Stimulated activated CD4-positive, alpha-beta T cell treated with anti-CD3 and anti-CD28 coated beads, Interleukin-2, amount 100 ng/mL, for 48 hours (primary cell): ENCODE measurements around the gene LPCAT4.
"Not testable (repeated sequence)": the region's sequence is repeated elsewhere in the genome, so short reads cannot be mapped to it uniquely, and the experiment has no call there.

Source experiments
- DNase-seq, 2 donors: peaks; one replicate each; pipeline ENCODE4 v3.0.0-alpha.2; 2020

Gene LPCAT4

DNA sequence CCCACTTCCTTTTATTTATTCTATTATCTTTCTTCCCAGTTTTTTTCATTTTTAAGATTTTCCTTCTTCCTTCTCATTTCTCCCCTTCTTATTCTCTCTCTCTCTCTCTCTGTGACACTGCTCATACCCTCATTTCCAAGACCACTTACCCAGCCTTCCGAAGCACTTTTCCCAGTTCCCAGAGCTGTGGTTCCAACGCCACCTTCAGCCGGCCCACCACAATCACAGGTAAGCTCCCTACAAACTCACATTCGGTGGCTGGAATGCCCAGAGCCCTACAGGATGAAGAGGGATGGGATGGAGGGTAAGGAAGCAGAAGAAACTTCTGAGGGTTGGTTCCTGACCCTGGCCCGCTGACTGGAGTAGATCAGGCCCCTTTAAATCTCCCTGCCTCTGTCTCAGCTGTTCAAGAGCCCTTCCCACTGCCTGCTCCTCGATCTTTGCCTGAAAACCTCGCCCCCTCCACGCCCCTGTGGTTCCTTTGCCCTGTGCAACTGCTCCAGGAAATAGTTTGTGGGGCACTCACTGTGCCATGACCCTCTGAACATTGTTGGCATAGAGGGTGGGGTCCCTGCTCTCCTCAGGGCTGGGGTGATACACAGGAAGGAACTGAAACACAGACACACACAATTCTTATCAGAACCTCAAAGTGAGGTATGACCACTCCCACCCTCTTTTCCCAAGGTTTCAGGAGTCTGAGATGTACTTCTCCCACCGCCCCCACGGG, 4.8 kb downstream of the LPCAT4 start:
- DNase-seq = no peak

DNA sequence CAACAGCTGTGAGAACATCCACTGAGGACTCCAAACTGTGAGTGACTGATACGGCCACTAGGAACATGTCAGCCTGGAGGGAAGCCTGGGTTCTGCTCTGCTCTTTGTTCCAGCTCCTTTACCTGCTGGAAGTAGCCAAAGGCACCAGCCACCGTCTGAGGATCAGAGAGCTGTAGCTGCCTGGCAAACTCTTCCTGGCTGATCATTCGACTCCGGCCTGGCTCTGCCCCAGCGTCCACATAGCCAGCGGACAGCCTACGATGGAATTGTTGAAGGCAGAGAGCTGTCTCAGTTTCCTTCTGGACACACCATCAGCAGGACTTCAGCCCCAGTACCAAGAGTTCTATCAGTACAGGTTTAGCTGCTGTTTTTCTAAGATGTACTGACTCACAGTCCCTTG, 5.7 kb downstream of the LPCAT4 start:
- no peak for DNase-seq

DNA sequence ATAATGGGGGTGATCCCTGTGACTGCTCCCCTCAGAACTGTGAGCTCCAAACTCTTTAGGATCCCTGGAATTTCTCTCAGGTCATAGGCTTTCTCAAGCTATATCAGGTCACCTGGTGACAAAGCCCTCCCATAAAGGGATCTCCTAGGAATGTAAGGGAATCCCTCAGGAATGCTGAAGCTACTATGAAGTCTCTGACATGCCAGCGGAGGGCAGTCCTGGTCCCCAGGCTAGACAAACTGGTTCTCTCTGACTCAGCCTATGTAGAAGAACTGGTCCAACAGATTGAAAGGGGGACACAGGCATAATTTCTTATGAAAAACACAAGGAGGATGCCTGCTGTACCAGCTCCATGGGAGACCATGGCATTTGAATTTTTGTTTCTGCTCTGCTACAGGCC, 6.7 kb downstream of the LPCAT4 start:
- no peak for DNase-seq

DNA sequence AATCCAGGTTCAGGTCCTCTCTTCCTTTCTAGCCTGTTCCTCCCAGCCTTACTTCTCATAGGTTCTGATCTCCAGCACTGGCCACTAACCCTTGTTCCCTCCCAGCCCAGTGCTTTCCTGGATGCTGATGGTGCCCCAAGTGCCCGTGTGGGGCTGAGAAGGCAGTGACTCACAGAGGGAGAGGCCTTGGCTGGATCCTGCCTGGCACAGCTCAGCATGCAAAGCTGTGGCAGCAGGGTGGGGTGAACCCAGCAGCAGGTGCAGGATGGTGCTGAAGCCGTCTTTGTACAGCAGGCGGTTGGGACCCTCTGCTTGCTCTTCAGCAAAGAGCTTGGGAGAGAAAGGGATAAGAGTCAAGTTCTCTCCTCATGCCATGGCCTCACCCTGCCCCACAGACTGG, 7.6 kb downstream of the LPCAT4 start:
- no peak for DNase-seq

DNA sequence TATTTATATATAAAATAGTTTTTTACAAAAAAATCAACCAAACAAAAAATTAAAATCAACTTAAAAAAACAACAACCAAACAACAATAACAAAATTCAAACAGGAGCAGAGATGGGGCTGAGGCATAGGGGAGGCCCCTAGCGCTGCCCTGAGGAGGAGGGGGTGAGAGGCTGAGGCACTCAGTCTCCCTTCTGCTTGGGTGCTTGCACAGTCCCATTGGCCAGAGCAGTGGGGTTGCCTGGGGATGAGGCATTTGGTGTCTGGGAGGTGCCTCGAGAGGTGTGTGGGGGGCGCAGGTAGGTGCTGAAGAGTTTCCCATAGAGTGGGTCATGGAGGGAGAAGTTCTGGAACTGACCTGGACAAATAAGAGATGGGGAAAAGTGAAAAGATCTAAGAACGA, 8.0 kb downstream of the LPCAT4 start:
- DNase-seq = no peak

DNA sequence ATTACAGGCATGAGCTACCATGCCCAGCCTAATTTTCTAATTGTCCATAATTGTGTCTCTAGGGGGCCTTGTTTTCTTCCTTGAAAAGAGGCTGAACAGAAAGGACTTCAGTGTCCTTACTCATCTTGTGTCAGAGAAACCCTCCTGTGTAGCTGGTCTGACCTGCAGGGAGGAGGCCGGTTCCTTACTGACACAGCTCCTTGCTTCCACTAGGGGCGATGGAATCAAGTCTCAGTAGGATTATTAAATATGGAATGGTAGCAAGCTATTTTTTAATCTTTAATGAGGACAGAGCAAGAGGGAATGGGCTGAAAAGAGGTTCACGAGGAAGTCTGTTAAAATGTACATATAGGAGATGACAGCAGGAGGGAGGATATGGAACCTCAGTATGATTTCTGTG, 8.6 kb downstream of the LPCAT4 start:
- DNase-seq = no peak

DNA sequence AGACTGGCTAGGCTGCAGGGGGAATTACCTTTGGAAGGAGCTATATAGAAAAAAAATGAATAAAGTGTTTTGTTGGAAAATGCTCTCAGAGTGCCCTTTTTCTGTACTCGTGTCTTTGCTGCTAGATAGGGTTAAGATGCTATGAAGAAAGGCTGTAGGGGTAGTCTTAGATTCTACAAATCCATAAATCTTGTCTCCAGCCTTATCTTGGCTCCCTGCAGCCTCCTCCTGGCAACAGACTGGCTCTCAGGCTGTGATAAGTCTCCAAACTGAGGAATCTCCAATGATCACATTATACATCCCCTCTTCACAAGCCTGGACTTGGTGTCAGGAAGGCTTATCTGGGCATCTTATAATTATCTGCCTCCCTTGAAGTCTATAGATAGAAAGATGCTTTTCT, 9.3 kb downstream of the LPCAT4 start:
- no peak for DNase-seq

DNA sequence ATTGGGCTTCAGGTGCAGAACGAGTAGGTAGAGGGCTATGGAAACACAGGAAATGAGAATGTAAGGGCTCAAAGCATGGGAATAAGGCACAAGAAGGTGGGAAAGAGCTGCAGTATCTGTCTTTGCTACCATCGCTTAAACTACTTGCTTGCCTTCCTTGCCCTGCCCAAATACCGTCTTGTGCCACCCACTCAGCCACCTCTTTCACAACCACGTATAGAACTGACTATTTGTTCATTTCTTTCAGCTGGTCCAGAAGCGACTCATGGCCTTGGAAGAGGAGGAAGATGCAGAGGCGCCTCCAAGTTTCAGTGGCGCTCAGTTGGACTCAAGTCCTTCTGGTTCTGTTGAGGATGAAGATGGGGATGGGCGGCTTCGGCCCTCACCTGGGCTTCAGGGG, 11.8 kb downstream of the LPCAT4 start:
- DNase-seq = no peak

DNA sequence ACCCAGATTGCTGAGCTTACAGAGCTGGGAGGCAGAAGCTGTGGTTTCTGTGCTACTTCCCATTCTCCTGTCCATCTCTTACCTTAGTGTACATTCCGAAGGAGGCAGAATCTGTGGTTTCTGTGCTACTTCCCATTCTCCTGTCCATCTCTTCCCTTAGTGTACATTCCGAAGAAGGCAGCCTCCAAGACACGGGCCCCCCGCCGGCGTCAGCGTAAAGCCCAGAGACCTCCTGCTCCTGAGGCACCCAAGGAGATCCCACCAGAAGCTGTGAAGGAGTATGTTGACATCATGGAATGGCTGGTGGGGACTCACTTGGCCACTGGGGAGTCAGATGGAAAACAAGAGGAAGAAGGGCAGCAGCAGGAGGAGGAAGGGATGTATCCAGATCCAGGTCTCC, 12.7 kb downstream of the LPCAT4 start:
- DNase-seq = no peak

DNA sequence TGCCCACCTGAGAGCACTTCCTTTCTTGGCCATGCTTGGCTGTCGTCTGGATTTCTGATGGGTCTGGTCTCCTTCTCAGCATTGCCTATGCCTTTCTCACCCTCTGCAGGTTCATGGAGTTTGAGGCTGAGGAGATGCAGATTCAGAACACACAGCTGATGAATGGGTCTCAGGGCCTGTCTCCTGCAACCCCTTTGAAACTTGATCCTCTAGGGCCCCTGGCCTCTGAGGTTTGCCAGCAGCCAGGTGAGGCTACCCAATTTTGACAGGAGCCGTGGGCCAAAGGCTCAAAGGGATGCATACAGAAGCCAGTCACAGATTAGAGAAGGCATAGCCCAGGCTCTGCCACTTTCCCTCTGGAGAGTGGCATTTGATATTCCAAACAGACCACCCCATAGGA, 13.4 kb downstream of the LPCAT4 start:
- DNase-seq = no peak

DNA sequence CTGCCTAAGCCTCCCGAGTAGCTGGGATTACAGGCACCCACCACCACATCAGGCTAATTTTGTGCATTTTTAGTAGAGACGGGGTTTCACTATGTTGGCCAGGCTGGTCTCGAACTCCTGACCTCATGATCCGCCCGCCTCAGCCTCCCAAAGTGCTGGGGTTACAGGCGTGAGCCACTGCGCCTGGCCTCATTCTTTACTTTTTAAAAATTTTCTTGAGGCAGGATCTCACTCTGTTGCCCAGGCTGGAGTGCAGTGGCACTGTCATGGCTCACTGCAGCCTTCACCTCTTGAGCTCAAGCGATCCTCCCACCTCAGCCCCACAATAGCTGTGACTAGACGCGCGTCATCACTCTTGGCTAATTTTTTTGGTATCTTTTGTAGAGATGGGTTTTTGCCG, 14.0 kb downstream of the LPCAT4 start:
- DNase-seq = not testable (repeated sequence)

DNA sequence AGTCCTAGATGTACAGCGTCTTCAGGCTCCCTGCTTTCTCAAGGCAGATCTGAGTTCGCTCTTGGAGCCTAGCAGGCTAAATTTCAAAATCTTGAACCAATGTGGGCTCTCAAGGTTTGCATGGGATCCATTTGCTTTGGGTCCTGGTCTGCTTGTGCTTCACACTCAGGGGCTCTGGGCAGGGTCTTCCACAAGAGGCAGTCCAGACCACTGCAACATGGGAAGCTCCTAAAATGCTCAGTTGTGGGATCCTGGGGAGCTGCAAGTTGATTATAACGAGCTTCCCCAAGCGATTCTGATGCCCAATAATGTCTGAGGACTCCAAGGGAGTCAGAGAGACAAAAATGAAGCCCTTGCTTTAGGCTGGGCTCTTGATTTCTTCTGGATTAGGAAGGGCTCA, 17.2 kb downstream of the LPCAT4 start:
- no peak for DNase-seq

DNA sequence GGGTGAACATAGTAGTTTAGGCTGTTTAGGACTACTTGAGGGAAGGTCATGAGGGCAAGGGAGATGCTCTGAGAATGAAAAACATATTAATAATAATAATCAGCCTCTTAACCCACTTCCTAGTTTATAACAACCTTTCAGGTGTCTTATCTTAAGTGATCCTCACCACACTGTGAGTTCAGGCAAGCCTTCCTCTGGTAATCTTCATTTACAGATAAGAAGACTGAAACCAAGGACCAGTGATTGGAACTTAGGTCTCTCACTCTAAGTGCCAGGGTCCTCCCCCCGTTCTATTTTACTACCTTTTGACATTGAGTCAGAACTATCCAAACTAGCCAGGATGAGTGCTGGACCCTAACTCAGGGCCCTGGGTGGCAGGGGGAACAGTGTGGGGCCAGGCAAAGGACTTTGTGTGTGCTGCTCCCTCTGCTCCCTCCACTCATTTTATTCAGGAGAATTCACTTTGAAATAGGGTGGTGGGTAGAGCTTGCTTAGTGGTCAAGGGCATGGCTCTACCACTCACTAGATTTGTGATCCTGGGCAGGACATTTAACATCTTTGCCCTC, 18.2 kb downstream of the LPCAT4 start:
- DNase-seq = no peak

DNA sequence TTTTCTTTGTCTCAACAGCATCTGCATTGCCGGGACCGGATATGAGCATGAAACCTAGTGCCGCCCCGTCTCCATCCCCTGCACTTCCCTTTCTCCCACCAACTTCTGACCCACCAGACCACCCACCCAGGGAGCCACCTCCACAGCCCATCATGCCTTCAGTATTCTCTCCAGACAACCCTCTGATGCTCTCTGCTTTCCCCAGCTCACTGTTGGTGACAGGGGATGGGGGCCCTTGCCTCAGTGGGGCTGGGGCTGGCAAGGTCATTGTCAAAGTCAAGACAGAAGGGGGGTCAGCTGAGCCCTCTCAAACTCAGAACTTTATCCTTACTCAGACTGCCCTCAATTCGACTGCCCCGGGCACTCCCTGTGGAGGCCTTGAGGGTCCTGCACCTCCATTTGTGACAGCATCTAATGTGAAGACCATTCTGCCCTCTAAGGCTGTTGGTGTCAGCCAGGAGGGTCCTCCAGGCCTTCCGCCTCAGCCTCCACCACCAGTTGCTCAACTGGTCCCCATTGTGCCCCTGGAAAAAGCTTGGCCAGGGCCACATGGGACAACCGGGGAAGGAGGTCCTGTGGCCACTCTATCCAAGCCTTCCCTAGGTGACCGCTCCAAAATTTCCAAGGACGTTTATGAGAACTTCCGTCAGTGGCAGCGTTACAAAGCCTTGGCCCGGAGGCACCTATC, 18.9 kb downstream of the LPCAT4 start:
- no peak for DNase-seq

DNA sequence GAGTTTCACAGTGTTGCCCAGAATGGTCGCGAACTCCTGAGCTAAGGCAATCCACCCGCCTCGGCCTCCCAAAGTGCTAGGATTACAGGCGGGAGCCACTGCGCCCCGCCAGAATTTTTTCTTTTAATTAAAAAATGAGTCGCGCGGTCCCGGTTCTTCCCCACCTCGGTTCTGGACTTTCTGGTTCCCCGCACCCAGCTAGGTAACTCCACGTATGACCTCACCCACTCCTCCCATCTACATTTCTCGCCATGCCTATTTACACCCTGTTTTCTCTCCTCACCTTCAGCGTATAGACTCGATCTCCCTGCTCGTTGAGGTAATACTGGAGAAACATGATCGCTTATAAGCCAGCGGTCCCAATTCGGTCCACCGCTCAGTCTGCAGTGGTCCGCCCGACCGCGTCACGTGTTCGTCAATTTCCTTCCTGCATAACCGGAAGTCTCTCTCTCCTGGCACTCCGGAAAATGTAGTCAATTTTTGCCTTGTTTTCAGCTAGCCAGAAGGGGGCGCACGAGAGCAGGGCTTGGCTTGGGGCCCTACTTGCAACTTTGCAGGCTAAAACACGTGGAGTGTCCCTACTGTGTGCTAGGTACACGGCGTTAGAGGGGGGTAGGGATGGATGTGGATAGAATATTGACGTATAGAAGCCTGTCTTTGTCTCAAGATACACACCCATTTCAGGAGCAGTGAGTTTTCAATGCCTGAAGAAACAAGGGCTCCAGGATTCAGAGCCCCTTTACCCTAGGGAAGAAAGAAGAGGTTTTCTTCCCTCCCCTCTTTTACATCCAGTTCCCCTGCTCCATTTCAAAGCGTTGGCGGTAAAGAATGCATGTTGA, 24.0 kb downstream of the LPCAT4 start, which contains the start of the genes NOP10 and NUTM1:
Gene NOP10 (minus strand): TSS at position 400 of the 839 bp plus-strand sequence. CDS start 63 bp downstream, at position 337.
Gene NUTM1 (plus strand): TSS at position 579 of the 839 bp plus-strand sequence. CDS start 382 bp downstream, outside the sequence.
- DNase-seq = peak; percentile 98

DNA sequence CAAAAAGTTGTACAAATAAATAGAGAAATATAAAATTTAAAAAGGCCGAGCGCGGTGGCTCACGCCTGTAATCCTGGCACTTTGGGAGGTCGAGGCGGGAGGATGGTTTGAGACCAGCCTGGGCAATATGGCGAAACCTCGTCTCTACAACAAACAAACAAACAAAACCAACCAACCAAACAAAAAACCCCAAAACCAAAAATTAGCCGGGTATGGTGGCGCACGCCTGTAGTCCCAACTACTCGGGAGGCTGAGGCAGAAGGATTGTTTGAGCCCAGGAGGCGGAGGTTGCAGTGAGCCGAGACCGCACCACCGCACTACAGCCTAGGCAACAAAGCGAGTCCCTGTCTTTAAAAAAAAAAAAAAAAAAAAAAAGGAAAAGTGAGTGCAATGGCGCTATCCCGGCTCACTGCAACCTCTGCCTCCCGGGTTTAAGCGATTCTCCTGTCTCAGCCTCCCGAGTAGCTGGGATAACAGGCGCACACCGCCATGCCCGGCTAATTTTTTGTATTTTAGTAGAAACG, 24.7 kb downstream of the LPCAT4 start:
- DNase-seq = not testable (repeated sequence)

DNA sequence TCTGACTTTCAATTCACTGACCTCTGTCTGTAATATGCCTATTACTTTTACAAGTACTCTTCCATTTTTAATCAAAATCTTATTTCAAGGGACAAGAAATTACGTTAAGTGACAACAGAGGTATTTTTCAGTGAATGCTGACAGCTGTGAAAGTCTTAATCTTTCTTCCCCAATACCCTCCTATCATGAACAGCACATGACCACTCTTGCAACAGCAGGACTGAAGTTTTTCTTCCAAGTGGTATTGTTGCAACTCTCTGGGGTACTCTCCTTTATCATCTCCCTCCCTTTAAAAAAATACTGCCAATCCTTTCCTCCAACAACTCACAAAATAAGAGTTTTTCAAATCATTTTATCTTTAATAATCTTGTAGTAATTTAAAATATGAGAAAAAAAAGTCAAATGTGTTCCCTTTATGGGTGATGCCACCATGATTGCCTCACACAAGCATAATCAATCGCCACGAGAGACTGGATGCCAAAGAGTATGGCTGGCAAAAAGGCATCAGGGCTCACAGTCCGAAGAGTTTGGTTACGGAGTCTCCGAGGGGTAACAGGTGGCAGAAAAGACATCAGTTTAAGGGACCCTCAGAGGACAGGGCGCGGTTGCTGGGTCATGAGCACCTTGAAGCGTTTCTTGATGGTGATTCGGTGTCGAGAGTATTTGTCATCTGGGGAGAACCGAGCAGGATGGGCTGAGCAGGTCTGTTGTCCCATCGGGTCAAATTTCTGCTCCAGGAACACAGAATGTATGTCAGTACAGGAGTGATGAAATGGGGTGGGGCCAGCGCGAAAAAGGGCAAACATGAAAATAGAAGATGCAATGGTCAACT, 25.4 kb downstream of the LPCAT4 start:
- DNase-seq = no peak

DNA sequence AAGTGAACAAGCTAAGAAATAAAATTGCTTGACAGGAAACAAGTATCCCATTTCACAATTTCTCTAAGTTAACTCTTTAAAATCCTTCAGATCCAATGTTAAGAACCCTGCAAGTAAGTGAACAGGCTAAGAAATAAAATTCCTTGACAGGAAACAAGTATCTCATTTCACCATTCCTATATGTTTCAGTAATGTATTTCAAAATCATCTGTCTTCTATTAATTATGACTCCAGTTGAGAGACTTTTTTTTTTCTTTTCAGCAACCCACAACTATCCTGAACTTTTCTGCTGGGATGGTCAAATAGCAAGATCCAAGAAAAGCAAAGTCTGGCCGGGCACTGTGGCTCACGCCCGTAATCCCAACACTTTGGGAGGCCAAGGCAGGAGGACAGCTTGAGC, 27.1 kb downstream of the LPCAT4 start:
- DNase-seq = no peak

DNA sequence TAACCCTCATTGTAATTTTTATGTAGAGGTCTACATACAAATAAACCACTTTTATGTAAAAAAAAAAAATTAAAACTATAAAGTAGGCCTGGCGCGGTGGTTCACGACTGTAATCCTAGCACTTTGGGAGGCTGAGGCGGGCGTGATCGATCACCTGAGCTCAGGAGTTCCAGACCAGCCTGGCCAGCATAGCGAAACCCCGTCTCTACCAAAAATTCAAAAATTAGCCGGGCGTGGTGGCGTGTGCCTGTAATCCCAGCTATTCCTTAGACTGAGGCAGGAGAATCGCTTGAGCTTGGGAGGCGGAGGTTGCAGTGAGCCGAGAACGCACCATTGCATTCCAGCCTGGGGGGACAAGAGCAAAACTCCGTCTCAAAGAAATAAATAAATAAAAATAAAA, 28.6 kb downstream of the LPCAT4 start:
- DNase-seq = no peak

DNA sequence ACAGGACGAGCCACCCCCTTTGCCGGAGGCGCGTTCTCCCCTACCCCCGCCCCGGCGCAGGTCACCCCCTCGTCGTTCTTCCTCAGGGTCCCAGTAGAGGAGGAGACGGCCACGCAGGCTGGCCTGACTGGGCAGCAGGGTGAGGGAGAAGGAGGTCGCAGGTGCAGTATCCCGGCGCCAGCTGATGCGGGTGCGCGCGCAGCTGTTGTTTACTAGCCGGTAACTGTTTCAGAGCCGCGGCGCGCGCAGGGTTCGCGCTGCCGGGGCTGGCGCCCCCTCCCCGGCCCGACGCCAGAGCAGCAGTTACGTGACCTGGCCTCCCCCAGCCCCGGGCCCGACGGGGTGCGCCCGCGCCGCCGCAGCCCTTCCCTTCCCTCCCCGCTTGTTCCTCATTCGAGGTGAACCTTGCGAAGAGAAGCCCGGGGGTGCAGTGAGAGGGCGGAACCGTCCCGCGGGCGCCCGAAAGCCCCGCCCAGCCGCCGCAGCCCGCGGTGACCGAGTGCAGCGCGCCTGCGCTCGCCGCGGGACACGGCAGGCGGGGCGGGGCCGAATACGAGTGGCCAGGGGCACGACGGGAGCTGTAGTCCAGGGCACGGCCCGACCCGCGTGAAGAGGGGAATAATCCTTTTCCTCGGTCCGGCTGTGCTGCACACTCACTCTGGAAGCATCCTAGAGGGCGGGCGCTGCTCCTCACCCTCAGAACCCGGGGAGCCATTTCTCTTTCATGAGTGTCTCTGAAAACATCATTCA, 29.3 kb downstream of the LPCAT4 start, which contains the start of gene SLC12A6:
Gene SLC12A6 (minus strand): TSS at position 225 of the 750 bp plus-strand sequence. CDS start 1,101 bp downstream, outside the sequence.
- DNase-seq = peak; percentile 88 to 89

DNA sequence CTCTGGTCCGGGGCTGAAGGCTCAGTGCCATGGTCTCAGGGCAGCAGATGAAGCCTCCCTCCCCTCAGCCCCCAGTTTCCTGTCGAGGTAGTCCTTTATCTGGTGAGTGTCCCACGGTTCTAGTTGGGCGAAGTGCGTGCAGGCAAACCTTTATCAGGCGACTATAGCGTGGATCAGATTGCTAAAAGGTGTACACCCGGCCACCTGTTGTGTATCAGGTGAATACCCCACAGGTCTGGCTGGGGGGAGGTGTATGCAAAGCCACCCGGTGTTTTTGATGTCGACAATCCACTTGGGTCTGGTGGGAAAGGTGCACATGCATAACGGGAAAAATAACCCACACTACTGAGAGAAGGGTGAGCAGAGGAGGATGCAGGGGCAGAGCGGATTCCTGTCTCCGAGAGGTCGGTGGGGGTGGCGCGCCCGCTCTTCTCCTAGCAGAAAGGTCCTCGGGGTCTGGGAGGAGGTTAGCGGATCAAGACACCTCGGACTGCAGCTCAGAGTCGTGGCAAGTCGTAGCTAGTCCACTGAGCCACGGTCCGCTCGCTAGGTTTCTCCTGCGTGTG, 29.9 kb downstream of the LPCAT4 start:
- peak in 1 of 2 donors; percentile 9 for DNase-seq
